ENCODE data around the gene CSGALNACT2. TPM values are rescaled to one million over a fixed set of nuclear protein-coding genes. Genes with fewer than 3 reads are reported as not detected.

The CSGALNACT2 gene
- total and polyA plus RNA-seq, 4 donors, result 4.1 to 11.0 (median 6.1) TPM

- H3K27me3 ChIP-seq (ENCODE audit: control insufficient read depth in 4 of 4, insufficient read depth in 4 of 4, low read length in 3 of 4), result peaks cover 2 to 4% (median 3%) of the 10 kb centered on the region in 4 donors
- DNase-seq (ENCODE audit: low spot score), result no peak
- TF ChIP-seq NR2F2 (IDR thresholded peaks at IDR 0.05) (no peak), RXRA (IDR thresholded peaks at IDR 0.05) (no peak), REST (IDR thresholded peaks at IDR 0.05) (no peak), CTCF (IDR thresholded peaks at IDR 0.05; ENCODE audit: low read depth, low read length, missing input control) (no peak), JUND (IDR thresholded peaks at IDR 0.05) (no peak), SP1 (IDR thresholded peaks at IDR 0.05) (no peak), ATF3 (IDR thresholded peaks at IDR 0.05) (no peak), HNF4G (IDR thresholded peaks at IDR 0.05) (no peak), EGR1 (IDR thresholded peaks at IDR 0.05; ENCODE audit: low read depth in 2 of 2) (no peak), RAD21 (IDR thresholded peaks at IDR 0.05) (no peak), FOXA2 (IDR thresholded peaks at IDR 0.05) (no peak), HNF4A (conservative IDR thresholded peaks at IDR 0.05) (no peak), ZBTB33 (IDR thresholded peaks at IDR 0.05) (no peak)
- no peaks in the 10 kb centered on the region for H3K9me3 ChIP-seq (ENCODE audit: control insufficient read depth in 4 of 4, low read length in 3 of 4)
- 62% methylated on average over 6 of the region's 6 CpGs for WGBS
- no peak overlapping the region for H3K9ac ChIP-seq (ENCODE audit: low read depth in 1 of 2, low read length in 2 of 2)
- H3K36me3 ChIP-seq (ENCODE audit: control insufficient read depth in 4 of 4, insufficient read depth in 3 of 4, low read depth in 1 of 4, low read length in 3 of 4), result no peaks in the 10 kb centered on the region
- no peak overlapping the region for H3K27ac ChIP-seq (ENCODE audit: low read depth in 1 of 2, low read length in 2 of 2)
- H3K4me3 ChIP-seq (ENCODE audit: low read depth in 1 of 3, low read length in 3 of 3), result no peak overlapping the region
- peaks cover 2 to 12% (median 7%) of the 10 kb centered on the region in 4 donors for H3K4me1 ChIP-seq (ENCODE audit: control insufficient read depth in 4 of 4, insufficient read depth in 4 of 4, low read length in 3 of 4)
Measured at GRCh38 chr10:43231523-43232078, 93.4 kb downstream of the CSGALNACT2 start.

GRCh38 chr10:43233601-43234430, 95.6 kb downstream of the CSGALNACT2 start:
- 83% methylated on average over 19 of the region's 19 CpGs for WGBS
- DNase-seq (ENCODE audit: low spot score), result no peak

More at GRCh38 chr10:43233601-43234430, 95.6 kb downstream of the CSGALNACT2 start:
- Histone ChIP-seq H3K9ac (ENCODE audit: low read depth in 1 of 2, low read length in 2 of 2) (no peak overlapping the region), H3K4me3 (ENCODE audit: low read depth in 1 of 3, low read length in 3 of 3) (no peak overlapping the region), H3K36me3 (ENCODE audit: control insufficient read depth in 4 of 4, insufficient read depth in 3 of 4, low read depth in 1 of 4, low read length in 3 of 4) (no peaks in the 10 kb centered on the region), H3K27ac (ENCODE audit: low read depth in 1 of 2, low read length in 2 of 2) (no peak overlapping the region), H3K27me3 (ENCODE audit: control insufficient read depth in 4 of 4, insufficient read depth in 4 of 4, low read length in 3 of 4) (peaks cover 2 to 6% (median 4%) of the 10 kb centered on the region in 4 donors), H3K4me1 (ENCODE audit: control insufficient read depth in 4 of 4, insufficient read depth in 4 of 4, low read length in 3 of 4) (peaks cover 2 to 12% (median 5%) of the 10 kb centered on the region in 4 donors), H3K9me3 (ENCODE audit: control insufficient read depth in 4 of 4, low read length in 3 of 4) (no peaks in the 10 kb centered on the region)
- TF ChIP-seq YY1 (IDR thresholded peaks at IDR 0.05) (no peak), ATF3 (IDR thresholded peaks at IDR 0.05) (no peak), MAX (IDR thresholded peaks at IDR 0.05) (no peak), CTCF (IDR thresholded peaks at IDR 0.05; ENCODE audit: low read depth, low read length, missing input control) (no peak), RXRA (IDR thresholded peaks at IDR 0.05) (no peak), EGR1 (IDR thresholded peaks at IDR 0.05; ENCODE audit: low read depth in 2 of 2) (no peak), SP1 (IDR thresholded peaks at IDR 0.05) (no peak)
